GM12892 (cell line): ENCODE results near the gene ELP5.

Experiments used
- DNase-seq: peaks from one replicate; pipeline ENCODE4 v3.0.0; 2011; ENCODE audit not compliant: insufficient read length
- FAIRE-seq: peaks from 2 replicates; lab custom pipeline; 2011; peaks lifted over from hg19 to GRCh38; lab: Jason Lieb, UNC
- POLR2A ChIP-seq: IDR thresholded peaks from 2 replicates; pipeline ENCODE4 v1.6.1; 2011; ENCODE audit warnings: low read depth, low read length, control low read depth
- POLR2AphosphoS5 ChIP-seq: IDR thresholded peaks from 2 replicates; pipeline ENCODE4 v1.6.1; 2011; ENCODE audit warnings: low read depth, low read length, control low read depth
- TAF1 ChIP-seq: IDR thresholded peaks from 2 replicates; pipeline ENCODE4 v1.6.1; 2011; ENCODE audit warnings: low read depth, mild to moderate bottlenecking, control low read depth, low read length, borderline replicate concordance

ELP5 gene

GRCh38 chr17:7229504-7229903 is 22.5 kb upstream of the ELP5 start:
- FAIRE-seq (no peak), DNase-seq (no peak)
- no peak for TF ChIP-seq TAF1
- TF ChIP-seq POLR2AphosphoS5: no peak
- TF ChIP-seq POLR2A: no peak

- TF ChIP-seq POLR2AphosphoS5: no peak
- no peak for TF ChIP-seq TAF1
- no peak for TF ChIP-seq POLR2A
- DNase-seq (no peak), FAIRE-seq (no peak)
Measured at GRCh38 chr17:7232114-7232513, 19.9 kb upstream of the ELP5 start.

GRCh38 chr17:7233701-7234082 is 18.3 kb upstream of the ELP5 start:
- FAIRE-seq: peak; percentile 77
- TF ChIP-seq POLR2A: no peak
- no peak for TF ChIP-seq TAF1
- TF ChIP-seq POLR2AphosphoS5: no peak
- no peak for DNase-seq

- FAIRE-seq (peak; percentile 100), DNase-seq (peak; percentile 95)
- TF ChIP-seq POLR2AphosphoS5: peak; percentile 93
- TF ChIP-seq TAF1: no peak
- TF ChIP-seq POLR2A: peak; percentile 87
Measured at GRCh38 chr17:7234083-7234951, 17.7 kb upstream of the ELP5 start, which contains the start of gene DVL2. DVL2 (minus strand) TSS chr17:7234517; CDS start chr17:7234262, 255 bp downstream.

GRCh38 chr17:7235693-7236665 is 16.0 kb upstream of the ELP5 start:
- no peak for FAIRE-seq
- no peak for TF ChIP-seq POLR2A
- no peak for TF ChIP-seq POLR2AphosphoS5
- no peak for TF ChIP-seq TAF1
- DNase-seq: no peak

GRCh38 chr17:7236808-7237207 is 15.2 kb upstream of the ELP5 start:
- TF ChIP-seq POLR2AphosphoS5 (no peak), TAF1 (no peak), POLR2A (no peak)
- DNase-seq (no peak), FAIRE-seq (no peak)

GRCh38 chr17:7237266-7237760 is 14.7 kb upstream of the ELP5 start:
- DNase-seq (no peak), FAIRE-seq (peak; percentile 75)
- TF ChIP-seq POLR2A (no peak), TAF1 (no peak), POLR2AphosphoS5 (no peak)

- no peak for FAIRE-seq
- peak; percentile 80 for DNase-seq
- TF ChIP-seq TAF1 (no peak), POLR2A (peak; percentile 52; the same call in 1 of the 2 replicates)
Measured at GRCh38 chr17:7237761-7238419, 14.1 kb upstream of the ELP5 start.

- FAIRE-seq: no peak
- DNase-seq: no peak
- no peak for TF ChIP-seq TAF1
Measured at GRCh38 chr17:7238420-7239090, 13.5 kb upstream of the ELP5 start.

GRCh38 chr17:7239091-7240027 is 12.7 kb upstream of the ELP5 start, which contains the start of gene PHF23:
PHF23 (minus strand) TSS chr17:7239457; CDS start chr17:7239279, 178 bp downstream.
- TF ChIP-seq POLR2A (peak; percentile 54; the same call in 1 of the 2 replicates), TAF1 (no peak)
- peak; percentile 97 for DNase-seq
- FAIRE-seq: peak; percentile 94
